Activated T-helper 17 cell treated with anti-CD3 and anti-CD28 coated beads, Interleukin-2, amount 50 U/mL, for 72 hours (primary cell): Measurements from ENCODE around the gene FEM1B. TPM values are rescaled to one million over a fixed set of nuclear protein-coding genes. Genes with fewer than 3 reads are reported as not detected.

Experiments
- ATAC-seq: fragments of 150-1000 bp; cut with Tn5 transposase; replicated peaks from 2 replicates; pipeline ENCODE4 v1.10.0; 2021; ENCODE audit warnings: mild to moderate bottlenecking, moderate library complexity
- H3K27ac Mint-ChIP-seq: one replicate; pipeline ENCODE4 v1.8.0; 2022; ENCODE audit warnings: mixed read lengths
- H3K27me3 Mint-ChIP-seq: one replicate; pipeline ENCODE4 v1.8.0; 2022; ENCODE audit warnings: mixed read lengths
- H3K36me3 Mint-ChIP-seq: one replicate; pipeline ENCODE4 v1.8.0; 2022; ENCODE audit warnings: low read depth, mild to moderate bottlenecking, mixed read lengths
- H3K4me1 Mint-ChIP-seq: one replicate; pipeline ENCODE4 v1.8.0; 2022; ENCODE audit warnings: mixed read lengths
- H3K4me3 Mint-ChIP-seq: one replicate; pipeline ENCODE4 v1.8.0; 2022; ENCODE audit warnings: mild to moderate bottlenecking, mixed read lengths
- H3K9me3 Mint-ChIP-seq: one replicate; pipeline ENCODE4 v1.8.0; 2022; ENCODE audit warnings: mixed read lengths
- total RNA-seq, 2 donors: library from RNA; stranded (reverse); gene quantifications; one replicate each; pipeline ENCODE4 v1.2.3, GENCODE V29; 2022

The FEM1B gene
- total RNA-seq, 2 donors from 2014 or later = 35.1 to 43.6 TPM

DNA sequence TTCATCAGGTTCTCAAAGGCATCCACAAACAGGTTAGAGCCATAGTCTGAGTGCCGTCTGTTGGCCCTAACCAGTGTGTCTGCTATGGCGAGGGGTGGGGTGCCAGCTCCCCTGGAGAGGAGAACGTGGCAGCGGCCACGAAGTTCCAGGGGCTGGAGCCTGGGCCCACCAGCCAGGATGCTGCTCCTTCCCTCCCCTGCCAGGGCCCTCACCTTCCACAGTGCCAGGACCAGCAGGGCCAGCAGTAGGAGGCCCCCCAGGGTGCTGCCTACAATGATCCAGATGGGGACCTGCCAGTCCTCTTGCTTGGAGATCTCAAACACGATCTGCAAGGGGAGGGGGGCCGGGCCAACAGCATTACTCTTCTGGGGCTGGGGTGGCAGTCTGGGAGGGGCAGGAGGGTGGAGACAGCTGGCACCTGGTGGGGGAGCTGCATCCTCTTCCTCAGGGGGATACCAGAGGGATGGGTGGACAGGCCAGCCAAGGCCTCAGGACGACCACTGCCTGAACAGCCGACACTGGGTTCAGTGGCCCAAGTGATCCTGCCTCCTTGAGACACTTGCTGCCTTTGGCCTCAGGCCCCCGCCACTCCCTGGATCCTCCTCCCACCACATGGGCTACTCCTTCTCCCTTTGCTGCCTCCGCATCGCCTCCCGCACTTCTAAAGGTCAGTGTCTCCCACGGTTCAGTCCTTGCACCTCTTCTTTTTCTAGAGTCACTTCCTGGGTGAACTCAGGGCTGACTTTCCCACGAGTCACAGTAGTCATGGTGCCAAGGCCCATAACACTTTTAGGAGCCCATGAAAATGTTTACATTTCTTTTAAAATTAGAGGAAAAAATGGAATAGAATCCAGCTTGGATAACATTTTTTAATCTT lies 26.3 kb downstream of the FEM1B start:
- H3K36me3 Mint-ChIP-seq = no peaks in the 10 kb centered on the region
- H3K27ac Mint-ChIP-seq = no peak overlapping the region
- H3K4me1 Mint-ChIP-seq = peaks cover 15% of the 10 kb centered on the region
- no peak overlapping the region for H3K4me3 Mint-ChIP-seq
- no peak for ATAC-seq
- H3K27me3 Mint-ChIP-seq = no peaks in the 10 kb centered on the region
- no peaks in the 10 kb centered on the region for H3K9me3 Mint-ChIP-seq

DNA sequence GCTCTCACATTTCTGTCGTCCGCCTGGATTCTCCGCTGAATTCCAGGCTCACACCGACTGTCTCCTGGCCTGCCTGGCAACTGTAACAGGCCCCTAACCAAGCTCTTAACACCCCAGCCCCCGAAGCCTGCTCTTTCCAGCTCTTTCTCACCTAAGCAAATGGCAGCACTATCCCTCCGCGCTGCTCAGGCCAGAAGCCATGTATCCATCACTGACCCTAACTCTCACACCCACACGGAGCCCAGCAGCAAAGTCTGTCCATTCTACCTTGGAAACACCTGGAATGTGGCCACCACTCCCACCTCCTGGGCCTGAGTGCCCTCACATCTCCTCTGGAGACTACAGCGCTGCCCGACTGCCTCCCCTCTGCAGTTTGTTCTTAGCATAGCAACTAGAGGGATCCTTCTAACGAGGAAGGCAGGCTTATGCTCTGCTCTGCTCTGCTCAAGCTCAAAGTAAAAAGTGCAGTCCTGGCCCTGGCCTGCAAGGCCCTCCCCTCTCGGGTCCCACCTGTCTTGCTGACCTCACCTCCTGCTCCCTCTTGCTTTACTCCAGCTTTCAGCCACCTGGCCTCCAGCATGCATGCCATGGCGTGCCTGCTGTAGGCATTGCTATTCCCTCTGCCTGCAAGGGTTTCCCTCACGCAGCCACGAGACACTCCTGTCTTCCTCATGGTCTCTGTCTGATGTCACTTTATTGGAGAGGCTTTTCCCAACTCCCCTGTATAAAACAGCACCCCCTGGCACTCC lies 27.2 kb downstream of the FEM1B start:
- ATAC-seq = no peak
- Mint-ChIP-seq H3K27ac (no peak overlapping the region), H3K4me1 (peaks cover 10% of the 10 kb centered on the region), H3K9me3 (no peaks in the 10 kb centered on the region), H3K4me3 (no peak overlapping the region), H3K36me3 (no peaks in the 10 kb centered on the region), H3K27me3 (no peaks in the 10 kb centered on the region)

DNA sequence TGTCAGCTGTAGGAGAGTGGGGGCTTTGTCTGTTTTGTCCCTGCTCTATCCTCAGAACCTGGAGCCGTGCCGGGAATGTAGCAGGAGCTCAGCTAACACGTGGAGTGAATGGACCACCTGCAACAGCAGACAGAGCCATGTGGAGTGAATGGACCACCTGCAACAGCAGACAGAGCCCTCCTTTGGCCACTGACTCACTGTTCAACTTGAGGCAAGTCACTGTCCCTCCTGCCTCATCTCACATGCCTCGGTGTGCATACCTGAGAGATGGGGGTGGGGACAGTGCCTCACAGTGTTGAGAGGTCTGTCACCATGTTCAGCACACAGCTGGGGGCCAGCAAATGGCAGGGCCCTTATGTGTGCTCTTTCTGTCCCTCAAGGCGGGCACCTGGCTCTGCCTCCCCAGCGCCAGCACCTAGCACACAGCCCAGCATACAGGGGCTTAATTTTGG lies 27.9 kb downstream of the FEM1B start:
- no peak overlapping the region for H3K4me3 Mint-ChIP-seq

DNA sequence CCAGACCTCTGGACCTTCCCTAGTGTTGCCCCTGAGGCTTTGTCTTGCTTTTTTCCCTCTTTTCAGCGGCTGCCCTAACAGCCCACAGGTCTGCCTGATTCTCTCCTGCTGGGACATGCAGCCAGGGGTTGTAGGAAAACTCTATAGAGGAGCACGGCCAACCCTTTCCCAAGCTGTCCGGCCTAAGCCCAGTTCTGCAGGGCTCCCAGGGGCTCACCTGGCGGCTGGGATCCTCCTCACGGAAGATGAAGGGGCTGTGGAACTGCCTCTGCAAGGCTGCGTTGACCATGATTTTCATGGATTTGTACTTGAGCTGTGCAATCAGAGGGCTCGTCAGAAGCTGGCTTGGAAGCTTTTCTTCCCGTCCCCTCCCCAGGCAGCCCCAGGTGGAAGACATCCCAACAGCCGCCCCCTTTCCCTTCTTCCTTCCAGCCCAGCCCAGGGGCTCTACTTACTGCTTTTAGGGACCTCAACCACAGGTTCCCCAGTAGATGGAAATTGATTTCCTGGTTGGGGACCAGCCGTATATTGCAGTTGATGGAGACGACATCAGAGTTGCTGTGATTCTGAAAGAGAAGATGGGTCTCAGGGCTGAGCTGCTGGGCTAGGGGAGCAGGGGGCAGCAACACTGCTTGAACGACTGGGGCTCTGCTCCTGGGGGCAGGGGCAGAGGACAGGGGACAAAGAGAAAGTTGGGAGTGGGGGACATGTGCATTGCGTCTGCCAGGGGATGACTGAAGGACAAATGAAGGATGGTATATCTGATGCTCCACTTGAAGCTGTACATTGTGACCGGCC lies 29.8 kb downstream of the FEM1B start:
- Mint-ChIP-seq H3K9me3 (no peaks in the 10 kb centered on the region), H3K4me3 (no peak overlapping the region), H3K27me3 (no peaks in the 10 kb centered on the region), H3K36me3 (no peaks in the 10 kb centered on the region), H3K4me1 (peaks cover 10% of the 10 kb centered on the region), H3K27ac (no peak overlapping the region)
- no peak for ATAC-seq

More for the DNA sequence above, 27.9 kb downstream of the FEM1B start:
- peaks cover 10% of the 10 kb centered on the region for H3K4me1 Mint-ChIP-seq
- no peaks in the 10 kb centered on the region for H3K27me3 Mint-ChIP-seq
- no peak for ATAC-seq
- H3K9me3 Mint-ChIP-seq = no peaks in the 10 kb centered on the region
- H3K27ac Mint-ChIP-seq = no peak overlapping the region
- H3K36me3 Mint-ChIP-seq = no peaks in the 10 kb centered on the region

DNA sequence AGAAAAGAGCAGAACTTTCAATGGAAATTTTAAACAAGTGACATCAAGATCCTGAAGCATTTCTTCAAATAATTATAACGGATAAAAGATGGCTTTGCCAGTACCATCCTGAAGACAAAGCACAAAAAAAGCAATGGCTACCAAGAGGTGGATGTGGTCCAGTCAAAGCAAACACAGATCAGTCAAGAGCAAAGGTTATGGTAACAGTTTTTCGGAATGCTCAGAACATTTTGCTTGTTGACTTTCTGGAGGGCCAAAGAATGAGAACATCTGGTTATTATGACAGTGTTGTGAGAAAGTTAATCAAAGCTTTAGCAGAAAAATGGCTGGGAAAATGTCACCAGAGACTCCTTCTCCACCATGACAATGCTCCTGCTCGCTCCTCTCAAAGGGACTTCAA lies 31.5 kb downstream of the FEM1B start:
- ATAC-seq = no peak
- Mint-ChIP-seq H3K27ac (no peak overlapping the region), H3K4me1 (peaks cover 10% of the 10 kb centered on the region), H3K36me3 (no peaks in the 10 kb centered on the region), H3K27me3 (no peaks in the 10 kb centered on the region), H3K9me3 (no peaks in the 10 kb centered on the region), H3K4me3 (no peak overlapping the region)

DNA sequence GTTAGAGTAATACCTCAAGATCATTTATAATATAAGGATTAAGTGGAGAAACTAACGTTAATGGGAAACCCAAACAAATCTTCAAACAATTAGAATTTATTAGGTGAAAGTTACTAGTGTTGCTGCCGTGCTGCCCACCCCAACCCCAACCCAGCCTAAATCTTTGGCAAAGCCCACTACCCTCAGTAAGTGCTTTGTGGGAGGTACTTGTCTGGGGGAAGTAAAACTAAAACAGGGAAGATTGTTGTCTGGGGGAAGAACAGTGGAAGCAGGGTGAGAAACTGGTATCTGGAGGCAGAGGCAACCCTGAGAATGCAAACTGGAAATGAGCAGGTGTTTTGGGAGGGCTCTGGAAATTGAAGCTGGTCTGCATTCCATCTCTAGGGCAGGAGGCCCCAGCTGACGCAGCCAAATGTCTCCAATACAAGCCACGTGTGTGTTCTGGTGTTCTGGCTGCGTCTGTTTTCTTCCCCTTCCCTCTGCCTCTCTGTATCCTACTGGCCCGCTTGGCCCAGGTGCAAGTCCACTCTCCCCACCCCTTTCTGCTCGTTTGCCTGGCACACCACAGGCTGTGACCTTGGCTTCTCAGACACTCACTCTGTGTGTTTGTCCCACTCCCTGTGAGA lies 32.7 kb downstream of the FEM1B start:
- no peaks in the 10 kb centered on the region for H3K27me3 Mint-ChIP-seq
- H3K4me3 Mint-ChIP-seq = no peak overlapping the region
- H3K36me3 Mint-ChIP-seq = no peaks in the 10 kb centered on the region
- H3K27ac Mint-ChIP-seq = no peak overlapping the region
- no peak for ATAC-seq
- peaks cover 10% of the 10 kb centered on the region for H3K4me1 Mint-ChIP-seq
- no peaks in the 10 kb centered on the region for H3K9me3 Mint-ChIP-seq

DNA sequence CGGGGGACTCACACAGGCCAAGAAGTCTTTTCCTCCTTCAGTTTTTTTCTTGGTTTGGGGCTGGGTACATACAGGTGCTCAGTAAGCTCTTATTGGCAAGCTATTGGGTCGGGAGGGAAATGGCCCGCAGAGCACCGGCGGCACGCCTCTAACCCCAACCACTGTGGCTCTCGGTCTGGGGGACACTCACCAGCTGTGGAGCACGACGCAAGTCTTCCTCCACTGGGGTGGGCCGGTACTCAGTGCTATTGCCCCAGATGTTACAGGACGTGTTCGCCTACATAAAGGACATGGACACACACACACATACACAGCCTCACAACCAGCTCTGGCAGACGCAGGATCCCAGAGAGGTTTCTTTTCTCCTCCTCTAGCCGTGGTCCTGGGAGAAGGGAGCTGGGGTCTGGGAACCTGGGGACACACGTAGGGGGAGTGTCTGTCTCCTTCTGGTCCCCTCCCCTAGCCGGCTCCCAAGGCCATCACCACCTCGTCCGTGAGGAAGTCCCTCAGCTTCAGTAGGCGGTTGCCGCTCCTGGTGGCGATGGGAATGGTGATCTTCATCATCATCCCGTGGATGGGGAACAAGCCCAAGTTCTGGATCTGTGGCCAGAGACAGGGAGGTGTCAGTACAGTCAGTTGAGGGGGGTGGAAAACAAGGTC lies 33.4 kb downstream of the FEM1B start:
- Mint-ChIP-seq H3K27me3 (no peaks in the 10 kb centered on the region), H3K9me3 (no peaks in the 10 kb centered on the region), H3K36me3 (no peaks in the 10 kb centered on the region), H3K4me1 (peaks cover 10% of the 10 kb centered on the region), H3K4me3 (no peak overlapping the region), H3K27ac (no peak overlapping the region)
- no peak for ATAC-seq

DNA sequence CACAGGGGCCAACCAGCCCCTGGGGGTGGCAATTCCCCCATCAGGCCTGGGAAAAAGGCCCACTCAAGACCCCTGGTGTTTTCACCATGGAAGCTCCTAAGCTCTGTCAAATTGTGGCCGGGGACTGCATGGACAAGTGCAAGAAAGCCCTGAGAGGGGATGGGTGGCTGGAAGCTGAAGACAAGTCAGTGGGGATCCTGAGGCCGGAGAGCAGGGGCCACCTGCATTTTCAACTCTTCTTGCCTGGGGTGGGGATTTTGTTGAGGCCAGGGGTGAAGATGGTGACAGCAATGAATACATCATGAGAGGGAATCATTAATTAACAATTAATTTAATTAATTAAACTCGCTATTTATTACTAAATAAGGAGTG lies 33.9 kb downstream of the FEM1B start:
- Mint-ChIP-seq H3K9me3 (no peaks in the 10 kb centered on the region), H3K4me3 (no peak overlapping the region), H3K4me1 (peaks cover 6% of the 10 kb centered on the region), H3K27ac (no peak overlapping the region), H3K36me3 (no peaks in the 10 kb centered on the region), H3K27me3 (no peaks in the 10 kb centered on the region)
- ATAC-seq = no peak

DNA sequence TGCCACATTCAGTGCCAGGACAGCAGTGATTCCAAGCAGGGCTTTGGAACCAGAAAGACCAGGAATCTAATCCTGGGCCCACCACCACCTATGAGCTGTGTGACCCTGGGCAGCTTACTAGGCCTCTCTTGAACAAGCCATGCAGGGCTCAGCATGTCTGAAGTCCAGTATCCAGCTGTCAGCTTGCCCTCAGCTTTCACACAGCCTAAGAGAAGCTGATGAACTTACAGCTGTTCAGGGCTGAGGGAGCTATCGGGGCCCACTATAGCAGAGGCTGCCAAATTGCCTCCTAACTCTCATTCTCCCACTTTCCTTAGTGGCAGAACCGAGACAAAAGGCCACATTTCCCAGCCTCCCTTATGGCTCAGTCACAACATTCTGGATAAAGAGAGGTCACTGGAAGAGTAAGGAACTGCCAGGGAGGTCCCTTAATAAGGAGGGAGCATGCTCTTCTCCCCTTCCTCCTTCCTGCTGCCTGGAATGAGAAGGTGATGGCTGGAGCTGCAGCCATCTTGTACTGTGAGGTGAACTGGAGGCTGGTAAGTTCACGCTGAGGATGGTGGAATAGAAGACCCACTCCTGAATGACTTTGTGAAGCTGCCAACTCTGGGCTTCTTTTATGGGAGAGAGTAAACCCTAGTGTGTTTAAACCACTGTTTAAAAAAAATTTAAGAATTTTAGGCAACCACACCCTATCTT lies 34.5 kb downstream of the FEM1B start:
- Mint-ChIP-seq H3K36me3 (no peaks in the 10 kb centered on the region), H3K27ac (no peak overlapping the region), H3K4me3 (no peak overlapping the region), H3K9me3 (no peaks in the 10 kb centered on the region), H3K27me3 (no peaks in the 10 kb centered on the region), H3K4me1 (peaks cover under 1% of the 10 kb centered on the region)
- ATAC-seq = no peak

DNA sequence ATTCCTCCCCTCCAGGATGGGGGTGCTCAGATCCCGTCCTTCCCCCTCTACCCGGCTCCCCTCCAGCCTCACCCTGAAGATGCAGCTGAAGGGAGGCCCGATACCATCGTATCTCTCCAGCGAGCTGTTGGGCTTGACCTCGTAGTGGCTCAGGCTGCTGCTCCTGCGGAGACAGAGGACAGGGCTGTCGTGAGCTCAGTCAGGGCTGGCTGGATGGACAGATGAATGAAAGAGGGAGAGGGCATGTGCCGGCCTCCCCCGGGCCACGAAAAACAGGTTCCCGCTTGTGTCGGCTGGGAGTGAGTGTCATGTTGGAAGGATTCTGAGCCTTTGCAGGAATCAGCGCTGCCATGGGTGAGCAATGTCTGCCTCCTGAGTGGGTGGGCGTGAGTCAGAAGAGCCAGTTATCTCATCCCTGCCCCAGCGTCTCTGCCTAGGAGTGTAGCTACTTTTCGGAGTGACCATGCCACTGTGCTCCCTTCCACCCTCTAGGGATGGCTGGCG lies 35.2 kb downstream of the FEM1B start:
- no peaks in the 10 kb centered on the region for H3K4me1 Mint-ChIP-seq
- no peaks in the 10 kb centered on the region for H3K27me3 Mint-ChIP-seq
- no peaks in the 10 kb centered on the region for H3K9me3 Mint-ChIP-seq
- no peaks in the 10 kb centered on the region for H3K36me3 Mint-ChIP-seq
- no peak overlapping the region for H3K4me3 Mint-ChIP-seq
- no peak overlapping the region for H3K27ac Mint-ChIP-seq
- peak; percentile 59 for ATAC-seq

DNA sequence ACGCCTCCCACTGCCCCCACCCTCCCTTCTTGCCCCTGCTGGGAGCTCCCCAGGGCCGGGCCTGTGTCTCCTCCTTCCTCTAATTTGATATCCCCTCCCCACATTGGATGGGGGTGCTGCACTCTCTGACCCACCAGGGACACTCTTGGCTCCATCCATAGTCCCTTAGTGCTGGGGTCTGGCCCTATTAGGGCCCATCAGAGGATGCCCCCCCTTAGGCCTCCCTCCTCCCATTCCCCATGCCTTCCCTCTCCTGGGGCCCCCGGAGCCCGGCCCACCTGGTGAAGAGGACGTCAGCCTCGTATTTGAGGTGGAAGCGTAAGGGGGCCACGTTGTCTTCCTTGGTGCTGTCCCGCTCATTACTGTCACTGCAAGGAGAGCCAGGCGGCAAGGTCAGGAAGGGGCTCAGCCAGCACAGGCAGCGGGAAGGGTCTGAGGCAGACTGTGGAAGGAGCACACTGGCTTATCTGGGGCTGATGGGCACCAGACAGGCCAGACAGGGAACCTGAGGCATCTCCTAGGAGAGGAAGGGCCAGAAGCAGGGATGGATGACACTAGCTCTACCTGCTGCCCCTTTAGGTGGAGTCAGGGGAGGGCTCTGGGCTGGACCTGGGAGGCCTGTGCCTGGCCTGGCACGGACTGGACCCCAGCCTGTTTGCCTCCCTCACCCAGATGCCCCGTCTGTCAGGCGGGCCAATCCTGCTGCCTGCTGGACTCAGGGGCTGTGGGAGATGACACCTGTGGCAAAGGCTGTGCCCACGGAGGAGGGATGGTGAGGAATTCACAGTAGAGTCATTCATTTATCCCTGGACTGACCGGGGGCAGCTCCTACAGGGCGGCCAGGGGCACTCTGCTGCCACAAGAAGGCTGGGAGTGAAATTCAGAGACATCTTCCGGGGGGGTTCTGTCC lies 36.2 kb downstream of the FEM1B start:
- Mint-ChIP-seq H3K9me3 (no peaks in the 10 kb centered on the region), H3K4me1 (no peaks in the 10 kb centered on the region)
- no peak for ATAC-seq

DNA sequence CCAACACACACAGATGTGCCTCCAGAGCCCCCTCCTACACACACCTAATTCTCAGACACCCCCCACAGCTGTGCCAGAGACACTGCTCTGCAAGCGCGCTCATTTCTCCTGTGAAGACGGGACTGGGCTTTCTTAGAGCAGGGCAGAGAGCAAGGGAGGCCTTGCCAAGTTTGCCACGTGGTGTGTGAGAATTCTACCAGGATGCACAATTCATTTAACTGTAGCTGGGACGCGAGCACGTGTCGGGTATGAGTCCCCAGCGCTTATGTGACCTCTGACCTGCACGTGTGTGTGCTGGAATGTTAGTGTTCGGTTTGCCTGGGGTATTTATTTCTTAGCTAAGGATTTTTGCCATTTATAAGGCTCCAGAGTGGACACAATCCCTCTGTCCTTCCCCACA lies 37.0 kb downstream of the FEM1B start:
- Mint-ChIP-seq H3K27ac (no peak overlapping the region), H3K27me3 (no peaks in the 10 kb centered on the region), H3K4me3 (no peak overlapping the region), H3K36me3 (no peaks in the 10 kb centered on the region), H3K9me3 (no peaks in the 10 kb centered on the region), H3K4me1 (no peaks in the 10 kb centered on the region)
- no peak for ATAC-seq

More for the DNA sequence above, 36.2 kb downstream of the FEM1B start:
- Mint-ChIP-seq H3K4me3 (no peak overlapping the region), H3K36me3 (no peaks in the 10 kb centered on the region), H3K27me3 (no peaks in the 10 kb centered on the region), H3K27ac (peak overlapping the region; percentile 52)
